Mesenteric fat pad (tissue), 1 donor: ENCODE measurements around the gene ANKRD33B. TPM values are rescaled to one million over a fixed set of nuclear protein-coding genes. Genes with fewer than 3 reads are reported as not detected.

Source experiments
- DNase-seq: peaks from one replicate; pipeline ENCODE4 v3.0.0-alpha.2; 2020; ENCODE audit warnings: low spot score
- total RNA-seq: library from RNA; stranded (reverse); fragmentation: NEBNext Ultra II Directional; extraction: Animal tissue kit (Norgen Biotek cat#: 25700); gene quantifications from one replicate; pipeline ENCODE4 v1.2.1, GENCODE V29; 2021
- donor health status: DM: yes; HTN: yes; CAD: no.

Gene ANKRD33B
- total RNA-seq, 1 donor from 2014 or later: 5.7 TPM

DNA sequence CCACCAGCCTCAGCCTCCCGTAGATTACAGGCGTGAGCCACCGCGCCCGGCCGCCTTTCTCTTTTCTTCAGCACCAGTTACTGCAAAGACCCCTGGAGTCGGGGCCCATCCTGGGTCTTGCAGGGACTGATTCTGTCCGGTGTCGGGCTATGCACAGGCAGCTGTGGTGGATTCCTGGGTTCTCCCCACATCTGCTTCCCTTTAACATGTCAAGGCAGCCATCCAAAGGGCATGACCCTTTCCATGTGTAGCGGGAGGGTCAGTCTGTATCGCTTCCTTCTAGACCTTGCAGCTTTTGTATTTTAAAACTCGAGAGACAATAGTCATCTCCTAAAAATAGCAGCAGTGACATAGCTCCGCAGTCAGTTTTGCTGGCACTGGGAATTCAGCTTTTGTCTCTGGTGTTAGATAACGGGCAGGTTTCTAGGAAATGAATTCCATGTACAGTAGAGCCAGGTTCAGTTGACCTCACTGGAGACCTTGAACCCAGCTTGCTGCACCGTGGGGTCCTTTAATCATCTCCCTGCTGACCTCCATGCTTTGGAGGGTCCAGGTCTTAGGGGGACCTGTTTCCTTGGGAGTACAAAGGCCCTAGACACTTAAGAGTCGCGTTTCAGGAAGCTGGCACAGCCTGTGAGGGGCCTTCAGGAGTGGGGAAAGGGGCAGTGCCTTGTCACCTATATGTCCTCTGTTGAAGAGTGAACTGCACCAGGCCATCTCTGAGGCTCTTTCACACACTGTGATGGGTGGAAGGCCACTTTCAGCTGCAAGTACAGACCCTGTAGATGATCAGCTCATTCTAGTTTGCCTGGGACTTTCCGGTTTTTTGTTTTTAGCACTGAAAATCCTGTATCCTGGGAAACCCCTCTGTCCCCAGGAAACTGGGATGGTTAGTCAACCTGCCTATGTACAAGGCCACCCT, 13.8 kb downstream of the ANKRD33B start:
- no peak for DNase-seq

DNA sequence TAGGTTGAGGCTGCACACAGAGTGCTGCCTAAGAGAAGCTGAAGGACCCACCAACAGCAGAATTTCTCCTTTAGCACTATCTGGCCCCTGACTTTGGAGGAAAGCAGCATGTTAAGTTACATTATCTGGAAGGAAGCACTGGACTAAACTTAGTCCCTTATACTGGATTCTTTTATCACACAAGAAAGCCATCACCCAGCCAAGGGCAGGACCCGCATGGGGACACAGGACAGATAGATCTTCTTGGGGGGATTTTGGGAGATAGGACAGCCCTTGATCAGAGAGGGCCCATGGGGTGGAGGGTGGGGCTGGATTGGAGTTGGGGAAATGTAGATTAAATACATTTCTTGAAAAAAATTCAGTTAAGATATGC, 14.4 kb downstream of the ANKRD33B start:
- DNase-seq: no peak

DNA sequence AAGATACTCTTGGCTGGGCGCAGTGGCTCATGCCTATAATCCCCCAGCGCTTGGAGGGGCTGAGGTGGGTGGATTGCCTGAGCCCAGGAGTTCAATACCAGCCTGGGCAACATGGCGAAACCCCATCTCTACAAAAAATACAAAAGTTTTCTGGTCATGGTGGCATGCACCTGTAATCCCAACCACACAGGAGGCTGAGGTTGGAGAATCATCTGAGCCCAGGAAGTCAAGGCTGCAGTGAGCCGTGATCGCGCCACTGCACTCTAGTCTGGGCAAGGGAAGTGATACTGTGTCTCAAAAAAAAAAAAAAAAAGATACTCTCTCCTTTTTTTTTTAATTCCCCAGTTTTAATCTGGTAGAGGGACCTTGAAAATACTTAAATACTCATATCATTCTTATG, 15.0 kb downstream of the ANKRD33B start:
- DNase-seq: no peak

DNA sequence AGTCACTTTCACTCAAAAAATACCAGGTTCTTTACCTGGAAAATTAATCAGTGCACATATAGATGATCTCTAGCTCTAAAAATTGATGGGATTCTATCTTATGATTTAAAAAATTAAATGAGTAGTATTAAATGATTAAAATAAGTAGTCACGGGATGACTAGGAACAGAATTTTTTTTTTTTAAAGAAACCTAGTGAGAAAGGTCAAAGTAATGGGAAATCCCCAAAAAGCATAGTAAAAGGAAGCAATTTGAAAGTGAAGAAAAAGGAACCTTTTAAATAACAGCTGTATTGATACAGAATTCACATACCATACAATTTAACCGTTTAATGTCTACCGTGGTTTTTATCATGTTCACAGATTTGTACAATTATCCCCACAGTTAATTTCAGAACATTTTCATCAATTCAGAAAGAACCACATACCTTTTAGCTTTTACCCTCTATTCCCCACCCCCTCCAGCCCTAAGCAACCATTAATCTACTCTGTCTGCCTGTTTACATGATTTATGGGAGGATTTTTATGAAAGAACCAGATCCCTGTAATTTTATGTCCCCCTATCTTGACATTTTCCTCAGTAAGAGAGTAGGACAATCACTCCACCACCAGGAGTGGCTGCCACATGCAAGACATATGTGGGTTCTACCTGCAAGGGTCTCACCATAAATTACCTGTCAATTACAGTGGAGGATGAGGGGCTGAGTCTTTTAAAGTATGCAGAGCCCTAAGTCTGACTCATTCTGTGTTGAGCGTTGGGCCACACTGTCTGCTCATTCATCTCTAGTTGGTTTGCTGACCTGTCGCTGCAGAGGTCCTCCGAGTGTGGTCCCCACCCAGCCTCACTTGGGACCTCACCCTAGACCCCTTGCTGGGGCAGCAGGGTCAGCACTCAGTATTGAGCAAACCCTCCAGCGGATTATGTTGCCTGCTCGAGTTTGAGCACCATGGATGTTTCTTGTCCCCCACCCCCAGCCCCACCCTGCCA, 16.0 kb downstream of the ANKRD33B start:
- no peak for DNase-seq

DNA sequence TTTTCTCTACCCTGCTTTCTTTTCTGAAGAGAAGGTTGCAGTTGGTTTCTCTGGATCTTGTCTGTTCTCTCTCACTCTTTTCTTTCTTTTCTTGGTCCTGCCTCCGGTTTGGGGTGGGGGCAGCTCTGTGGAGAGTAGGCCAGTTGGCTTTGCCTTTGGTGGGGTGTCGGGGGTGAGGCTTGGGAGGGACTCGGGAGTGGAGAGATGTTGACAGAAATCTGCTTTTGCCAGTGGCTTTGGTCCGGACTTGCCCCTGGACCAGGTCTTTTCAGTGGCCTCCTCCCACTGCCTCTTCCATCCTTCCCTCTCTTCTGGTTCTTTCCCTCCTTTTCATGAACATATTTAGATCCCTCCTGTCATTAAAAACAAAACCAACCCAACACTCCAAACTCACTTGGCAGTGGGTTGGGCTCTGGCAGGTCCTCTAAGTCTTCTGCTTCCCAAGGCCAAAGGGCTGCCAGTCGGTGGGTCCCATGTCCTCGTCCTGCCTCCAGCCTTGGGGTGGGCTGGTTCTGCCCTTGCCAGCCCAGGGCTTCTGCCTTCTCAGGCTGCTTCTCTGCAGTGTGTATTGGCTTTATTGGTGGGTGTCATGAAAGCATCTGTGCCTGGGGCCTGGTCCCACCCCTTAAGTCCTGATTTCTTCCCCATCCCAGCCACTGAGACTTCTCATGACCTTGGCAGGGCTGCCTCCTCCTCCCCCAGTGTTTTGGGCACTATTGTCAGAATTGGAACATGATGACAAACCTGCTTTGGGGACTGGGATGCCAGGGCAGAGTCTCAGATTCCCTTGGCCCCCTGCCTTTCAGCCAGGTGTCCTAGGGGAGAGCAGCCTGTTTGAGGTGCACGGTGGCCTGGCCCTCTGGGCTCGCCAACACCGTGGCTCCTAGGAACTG, 16.9 kb downstream of the ANKRD33B start:
- no peak for DNase-seq

DNA sequence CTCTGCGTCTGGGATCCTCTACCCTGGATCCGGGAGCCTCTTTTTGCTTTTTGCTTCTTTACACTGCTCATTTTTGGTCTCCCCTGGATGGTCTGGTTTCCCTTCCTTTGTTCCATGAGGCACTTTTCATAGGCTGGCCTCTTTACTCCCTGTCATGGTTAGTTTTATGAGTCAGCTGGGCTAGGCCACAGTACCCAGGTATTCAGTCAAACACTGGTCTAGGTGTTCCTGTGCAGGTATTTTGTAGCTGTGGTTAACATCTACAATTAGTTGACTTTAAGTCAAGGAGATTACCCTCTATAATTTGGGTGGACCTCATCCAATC, 17.5 kb downstream of the ANKRD33B start:
- no peak for DNase-seq

DNA sequence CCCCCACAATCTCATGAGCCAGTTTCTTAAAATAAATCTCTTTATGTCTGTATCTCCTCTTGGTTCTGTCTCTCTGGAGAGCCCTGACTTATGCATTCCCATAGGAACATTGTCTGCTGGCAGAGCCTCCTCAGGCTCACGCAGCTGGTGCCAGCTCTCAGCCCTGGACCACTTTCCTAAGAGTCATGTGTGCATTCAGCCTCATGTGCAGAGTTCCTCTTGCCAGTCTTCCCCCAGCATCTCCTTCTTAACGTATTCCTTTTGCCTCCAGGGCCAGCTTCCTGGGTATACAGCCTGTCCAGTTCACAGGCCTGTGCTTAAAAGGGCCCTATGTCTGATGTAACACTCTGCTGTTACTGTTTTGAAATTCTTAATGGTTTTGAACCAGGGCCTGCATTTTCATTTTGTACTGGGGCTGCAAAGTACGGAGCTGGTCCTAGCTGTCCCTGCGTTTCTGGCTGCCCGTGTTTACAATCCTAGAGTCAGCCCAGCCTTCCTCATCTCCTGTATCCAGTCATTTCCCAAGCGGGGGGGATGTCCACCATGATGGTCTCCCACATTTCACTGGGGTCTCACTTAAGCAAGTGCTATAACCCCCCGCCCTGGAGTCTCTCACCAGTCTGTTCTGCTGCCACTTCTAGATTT, 18.1 kb downstream of the ANKRD33B start:
- peak; percentile 30 for DNase-seq

DNA sequence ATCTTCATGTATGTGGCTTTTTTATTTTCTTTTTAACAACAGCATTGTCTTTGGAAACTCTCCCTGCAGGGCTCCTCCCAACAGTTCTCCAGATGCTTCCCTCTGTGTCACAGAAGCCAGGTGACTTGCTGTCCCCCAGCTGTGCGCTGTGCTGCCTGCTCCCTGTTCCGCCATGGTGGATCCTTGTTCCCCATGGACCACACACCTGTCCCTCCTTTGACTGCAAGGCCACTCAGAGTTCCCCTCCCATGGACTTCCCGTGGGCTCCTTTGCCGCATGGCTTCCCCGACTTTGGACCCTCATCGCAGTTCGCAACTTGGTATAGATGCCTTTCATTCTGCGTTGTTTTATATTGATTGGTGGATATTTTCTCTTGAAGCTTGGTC, 18.6 kb downstream of the ANKRD33B start:
- DNase-seq: peak; percentile 45

DNA sequence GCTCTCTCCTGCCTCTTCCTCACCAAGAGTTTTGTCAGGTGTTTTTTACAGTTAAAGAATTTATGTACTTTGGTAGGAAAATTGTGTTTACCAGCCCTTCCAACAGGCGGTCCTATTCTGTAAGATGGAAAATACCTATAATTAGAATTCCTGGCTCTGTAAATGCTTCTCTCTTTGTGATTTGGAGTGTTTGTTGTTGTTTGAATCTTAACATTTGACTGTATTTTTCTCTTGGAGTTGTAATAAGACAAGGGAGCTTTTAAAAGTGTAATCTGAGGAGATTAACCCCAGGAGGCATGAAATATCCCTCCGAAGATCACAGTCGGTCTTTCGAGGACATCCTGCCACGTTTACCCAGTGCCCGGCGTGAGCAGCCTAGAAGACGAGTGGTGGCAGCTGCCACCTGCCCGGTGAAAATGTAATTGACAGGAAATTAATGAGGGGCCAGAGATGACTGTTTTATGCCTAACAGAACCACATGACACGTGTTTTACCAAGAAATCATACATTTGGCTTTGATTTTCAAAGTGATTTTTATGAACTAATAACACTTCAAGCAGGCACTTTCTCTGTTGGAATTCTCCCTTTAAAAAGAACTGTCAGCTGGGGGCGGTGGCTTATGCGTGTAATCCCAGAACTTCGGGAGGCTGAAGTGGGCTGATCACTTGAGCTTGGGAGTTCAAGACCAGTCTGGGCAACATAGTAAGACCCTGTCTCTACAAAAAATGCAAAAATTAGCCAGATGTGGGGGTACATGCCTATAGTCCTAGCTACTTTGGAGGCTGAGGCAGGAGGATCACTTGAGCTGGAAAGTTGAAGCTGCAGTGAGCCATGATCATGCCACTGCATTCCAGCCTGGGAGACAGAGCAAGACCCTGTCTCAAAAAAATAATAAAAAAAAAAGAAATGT, 20.0 kb downstream of the ANKRD33B start:
- peak; percentile 49 for DNase-seq

DNA sequence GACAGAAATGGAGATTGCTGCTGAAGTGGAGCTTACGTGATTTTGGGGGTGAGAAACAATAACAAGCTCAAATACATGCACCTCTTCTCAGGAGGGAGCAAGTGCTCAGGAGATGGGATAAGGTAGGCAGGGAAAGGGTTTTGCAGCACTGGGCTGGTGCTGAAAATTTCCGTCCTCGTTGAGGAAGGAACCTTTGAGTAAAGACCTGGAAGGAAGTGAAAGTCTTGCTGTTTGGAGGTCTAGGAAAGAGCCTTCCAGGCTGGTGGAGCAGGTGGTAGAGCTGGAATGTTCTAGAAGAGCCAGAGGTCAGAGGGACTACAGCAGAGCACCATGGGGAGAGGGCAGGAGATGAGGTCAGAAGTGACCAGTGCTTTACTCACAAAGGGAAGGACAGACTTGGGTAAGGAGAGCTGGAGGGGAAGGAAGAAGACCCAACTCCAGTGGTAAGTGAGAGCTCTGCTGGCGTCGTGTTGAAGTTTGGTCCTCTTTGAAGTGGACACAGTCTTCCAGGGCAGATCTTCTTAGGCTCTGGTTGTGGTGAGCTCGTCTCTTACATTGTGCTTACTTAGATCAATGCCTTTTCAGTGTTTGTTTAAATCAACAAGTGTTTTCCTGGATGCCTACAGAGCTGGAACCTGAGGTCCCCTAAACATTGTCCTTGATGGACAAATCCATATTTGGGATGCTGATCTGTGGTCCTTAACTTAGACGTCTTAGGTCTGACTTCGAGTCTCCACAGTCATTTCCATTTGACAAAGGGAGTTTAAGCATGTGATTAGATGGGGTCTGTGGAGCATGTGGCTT, 21.0 kb downstream of the ANKRD33B start:
- peak; percentile 33 for DNase-seq

DNA sequence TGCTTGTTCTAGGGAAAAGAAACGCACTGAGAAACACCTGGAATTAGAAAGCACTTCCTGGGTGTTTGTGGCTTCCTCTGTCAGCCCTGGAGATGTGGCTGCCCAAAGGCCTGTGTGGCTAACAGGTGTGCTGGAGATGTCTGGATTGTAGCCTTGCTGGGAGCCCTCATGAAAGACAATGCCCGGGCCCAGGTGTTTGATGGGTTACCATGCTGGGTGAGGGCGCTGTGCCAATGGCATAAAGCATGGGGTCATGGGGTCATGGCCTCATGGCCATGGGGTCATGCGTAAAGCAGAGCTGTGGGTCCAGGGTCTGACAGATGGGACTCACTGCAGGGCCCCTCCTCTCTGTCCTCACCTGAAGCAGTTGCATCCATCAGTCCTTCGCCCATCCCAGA, 21.6 kb downstream of the ANKRD33B start:
- DNase-seq: no peak

DNA sequence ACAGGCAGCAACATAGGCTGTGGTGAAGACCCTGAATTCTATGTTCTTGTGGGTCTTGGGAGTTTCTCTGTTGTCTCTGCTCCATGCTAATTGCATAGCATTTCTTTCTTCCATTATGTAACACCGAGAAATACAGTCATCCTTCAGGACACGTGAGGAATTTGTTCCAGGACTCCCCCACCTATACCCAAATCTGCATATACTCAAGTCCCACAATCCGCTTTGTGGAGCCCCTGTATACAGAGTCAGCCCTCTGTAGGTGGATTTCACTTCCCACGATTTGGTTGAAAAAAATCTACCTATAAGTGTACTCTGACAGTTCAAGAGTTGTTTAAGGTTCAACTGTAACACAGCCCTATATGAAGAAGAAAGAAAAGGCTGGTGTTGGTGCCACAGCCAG, 22.1 kb downstream of the ANKRD33B start:
- DNase-seq: no peak

DNA sequence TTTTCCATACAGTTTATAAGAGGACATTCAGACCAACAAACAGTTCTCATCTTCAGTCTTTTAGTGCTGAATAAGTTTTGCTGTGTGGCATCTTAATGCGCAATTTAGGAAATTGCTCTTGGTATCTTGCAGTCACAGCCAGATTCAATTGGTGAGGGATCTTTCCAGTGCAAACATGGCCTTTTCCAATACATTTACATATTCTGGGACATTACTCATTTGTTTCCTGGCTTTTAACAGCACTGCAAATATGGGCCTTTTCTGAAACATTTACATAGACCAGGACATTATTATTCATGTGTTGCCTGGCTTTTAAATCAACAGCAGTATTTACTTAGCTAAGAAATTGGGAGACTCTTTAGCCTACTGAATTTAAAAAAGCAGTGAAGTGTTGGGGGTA, 22.7 kb downstream of the ANKRD33B start:
- DNase-seq: no peak

DNA sequence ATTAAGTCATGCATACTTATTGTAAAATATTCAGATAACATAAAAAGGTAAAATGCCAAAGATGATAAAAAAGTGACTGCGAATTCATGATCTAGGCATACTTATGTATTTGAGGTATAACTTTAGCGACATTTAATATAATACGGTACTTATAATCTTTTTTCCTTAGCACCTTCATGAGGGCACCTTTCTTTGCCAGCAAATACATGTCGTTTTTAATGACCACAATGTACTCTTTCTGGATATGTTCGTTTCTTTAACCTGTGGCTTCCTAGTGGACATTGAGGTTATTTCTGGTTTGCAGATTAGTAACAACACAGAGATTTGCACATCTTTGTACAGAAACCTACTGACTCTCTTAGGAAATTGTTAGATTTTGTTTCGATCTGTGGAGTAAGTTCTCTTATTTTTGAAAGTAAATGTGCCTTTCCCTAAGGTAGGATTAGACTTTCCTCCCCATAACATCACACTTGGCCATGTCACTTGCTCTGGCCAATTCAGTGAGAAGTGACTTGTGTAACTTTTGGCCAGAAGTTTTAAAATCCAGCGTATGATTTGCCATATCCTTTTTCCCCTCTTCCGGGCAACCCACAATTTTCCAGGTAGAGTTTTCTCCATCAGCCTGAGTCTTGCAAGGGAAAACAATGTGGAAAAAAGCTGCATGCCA, 24.4 kb downstream of the ANKRD33B start:
- no peak for DNase-seq

DNA sequence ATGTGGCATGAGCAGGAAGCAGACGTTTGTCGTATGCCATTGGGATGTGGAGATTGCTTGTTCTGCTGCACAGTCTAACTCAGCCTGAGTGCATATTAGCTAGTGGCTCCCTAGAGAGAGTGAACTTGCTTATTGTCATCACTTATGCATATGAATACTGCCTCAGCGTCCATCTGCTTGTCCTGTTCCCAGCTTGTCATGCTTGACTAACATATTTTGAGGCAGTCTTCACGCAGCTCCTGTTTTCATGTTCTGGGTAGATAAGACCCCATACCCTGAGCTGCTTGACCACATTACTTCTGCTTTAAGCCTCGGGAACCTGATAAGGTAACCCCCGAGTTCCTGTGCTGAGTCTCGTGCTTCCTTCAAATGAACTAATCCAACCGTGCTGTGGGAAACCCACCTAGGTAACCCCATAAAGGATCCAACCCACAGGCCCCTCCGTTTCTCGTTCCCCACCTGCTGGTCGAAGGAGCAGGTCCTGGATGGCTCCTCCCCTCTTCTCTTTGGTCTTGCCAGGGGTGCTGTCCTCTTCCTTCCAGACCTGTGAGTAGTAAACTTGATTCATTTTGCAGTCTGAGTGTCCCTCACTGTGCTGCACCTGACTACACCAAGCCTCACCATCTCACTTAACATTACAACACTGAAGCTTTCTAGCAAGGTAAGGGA, 25.0 kb downstream of the ANKRD33B start:
- peak; percentile 35 for DNase-seq

DNA sequence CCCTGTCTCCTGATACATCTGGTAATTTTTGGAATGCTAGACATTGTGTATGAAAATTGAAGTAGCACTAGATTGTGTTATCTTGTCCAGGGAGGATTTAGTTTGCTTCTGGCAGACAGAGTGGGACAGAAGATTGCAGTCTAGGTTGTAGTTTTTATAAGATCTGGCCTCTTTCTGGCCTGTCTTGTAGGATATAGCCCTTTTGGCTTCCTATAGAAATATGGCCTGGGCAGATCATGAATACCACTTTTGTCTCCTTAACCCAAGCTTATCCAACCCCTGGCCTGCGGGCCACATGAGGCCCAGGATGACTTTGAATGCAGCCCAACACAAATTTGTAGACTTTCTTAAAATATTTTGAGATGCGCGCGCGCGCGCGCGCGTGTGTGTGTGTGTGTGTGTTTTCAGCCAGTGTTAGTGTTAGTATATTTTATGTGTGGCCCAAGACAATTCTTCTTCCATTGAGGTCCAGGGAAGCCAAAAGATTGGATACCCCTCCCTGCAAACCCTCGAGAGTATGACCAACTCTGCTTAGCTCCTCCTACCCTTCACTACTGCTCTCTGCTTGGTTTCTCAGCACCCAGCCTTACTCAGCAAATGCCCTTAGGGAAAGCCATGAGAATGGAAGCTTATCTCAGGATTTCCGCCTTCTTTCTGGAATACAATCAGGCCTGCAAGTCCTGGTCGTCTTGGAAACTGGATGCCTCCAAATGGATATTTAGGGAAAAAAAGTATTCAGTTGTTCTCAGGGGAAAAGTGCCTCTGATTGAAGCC, 26.5 kb downstream of the ANKRD33B start:
- no peak for DNase-seq

DNA sequence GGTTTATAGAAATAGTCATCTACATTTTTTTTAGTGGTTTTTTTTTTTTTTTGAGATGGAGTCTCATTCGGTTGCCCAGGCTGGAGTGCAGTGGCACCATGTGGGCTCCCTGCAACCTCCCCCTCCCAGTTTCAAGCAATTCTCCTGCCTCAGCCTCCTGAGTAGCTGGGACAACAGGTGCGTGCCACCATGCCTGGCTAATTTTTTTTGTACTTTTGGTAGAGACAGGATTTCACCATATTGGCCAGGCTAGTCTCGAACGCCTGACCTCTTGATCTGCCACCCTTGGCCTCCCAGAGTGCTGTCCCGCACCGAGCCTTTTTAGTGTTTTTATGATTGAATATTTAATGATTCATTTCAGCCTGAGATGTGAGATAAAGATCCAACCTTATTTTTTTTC, 27.3 kb downstream of the ANKRD33B start:
- peak; percentile 30 for DNase-seq
